GM12874 (cell line): ENCODE measurements around the gene POLR3K.

ENCODE experiments used
- CTCF ChIP-seq: IDR thresholded peaks from 2 replicates; pipeline ENCODE4 v1.5.1; 2011; ENCODE audit warnings: low read depth, mild to moderate bottlenecking, control low read depth, low read length, moderate library complexity; ENCODE audit not compliant: insufficient read depth

The POLR3K gene

GRCh38 chr16:60929-61878, 7.8 kb upstream of the POLR3K start:
- TF ChIP-seq CTCF = no peak

GRCh38 chr16:60166-60565, 6.8 kb upstream of the POLR3K start:
- no peak for TF ChIP-seq CTCF

GRCh38 chr16:59440-60059, 6.1 kb upstream of the POLR3K start:
- no peak for TF ChIP-seq CTCF

GRCh38 chr16:58491-59439, 5.4 kb upstream of the POLR3K start:
- TF ChIP-seq CTCF = no peak

GRCh38 chr16:57711-58110, 4.3 kb upstream of the POLR3K start:
- TF ChIP-seq CTCF = no peak

- no peak for TF ChIP-seq CTCF
Measured at GRCh38 chr16:56231-56927, 3.0 kb upstream of the POLR3K start.
